GM10847 (cell line): ENCODE results near the gene AFDN.

Source experiments
- POLR2A ChIP-seq: IDR thresholded peaks from 2 replicates; pipeline ENCODE4 v1.6.1; 2011; ENCODE audit not compliant: insufficient read length; ENCODE audit errors: extremely low read depth

The AFDN gene

DNA sequence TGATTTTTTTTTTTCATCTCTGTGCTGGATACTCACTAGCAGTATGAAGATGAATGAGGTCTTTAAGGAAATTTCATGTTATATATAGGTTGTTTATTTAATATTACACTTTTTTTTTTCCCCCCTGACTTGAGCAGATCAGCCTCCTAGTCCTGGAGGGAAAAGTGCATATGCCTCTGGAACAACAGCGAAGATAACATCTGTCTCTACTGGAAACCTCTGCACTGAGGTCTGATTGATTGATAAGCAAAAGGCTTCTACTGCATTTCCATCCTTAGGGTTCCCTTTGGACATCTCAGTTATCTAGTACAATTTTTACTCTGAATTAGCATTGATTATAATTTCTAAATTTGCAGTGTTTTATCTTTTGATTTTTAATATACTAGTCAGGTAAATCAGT lies 121.0 kb downstream of the AFDN start:
- TF ChIP-seq POLR2A = no peak

DNA sequence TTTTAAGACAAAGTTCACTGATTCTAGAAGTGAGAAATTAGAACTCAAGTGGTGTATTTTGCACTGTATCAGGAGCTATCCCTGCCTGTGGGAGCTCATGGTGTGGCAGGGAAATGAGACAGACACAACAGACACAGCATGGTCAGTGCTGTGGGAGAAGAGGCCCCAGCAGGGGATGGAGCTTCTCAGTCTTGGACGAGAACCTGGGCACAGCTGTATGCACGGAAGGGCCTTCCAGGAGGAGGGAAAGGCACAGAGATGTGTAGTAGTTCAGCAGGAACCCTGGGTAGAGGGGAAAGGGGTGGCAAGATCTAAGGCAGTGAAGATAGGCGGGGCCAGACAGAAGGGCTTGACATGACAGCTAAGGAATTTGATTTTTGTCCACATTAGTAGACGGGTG lies 122.0 kb downstream of the AFDN start:
- no peak for TF ChIP-seq POLR2A

- TF ChIP-seq POLR2A = no peak
Measured at GRCh38 chr6:167949121-167949684, 122.5 kb downstream of the AFDN start.

DNA sequence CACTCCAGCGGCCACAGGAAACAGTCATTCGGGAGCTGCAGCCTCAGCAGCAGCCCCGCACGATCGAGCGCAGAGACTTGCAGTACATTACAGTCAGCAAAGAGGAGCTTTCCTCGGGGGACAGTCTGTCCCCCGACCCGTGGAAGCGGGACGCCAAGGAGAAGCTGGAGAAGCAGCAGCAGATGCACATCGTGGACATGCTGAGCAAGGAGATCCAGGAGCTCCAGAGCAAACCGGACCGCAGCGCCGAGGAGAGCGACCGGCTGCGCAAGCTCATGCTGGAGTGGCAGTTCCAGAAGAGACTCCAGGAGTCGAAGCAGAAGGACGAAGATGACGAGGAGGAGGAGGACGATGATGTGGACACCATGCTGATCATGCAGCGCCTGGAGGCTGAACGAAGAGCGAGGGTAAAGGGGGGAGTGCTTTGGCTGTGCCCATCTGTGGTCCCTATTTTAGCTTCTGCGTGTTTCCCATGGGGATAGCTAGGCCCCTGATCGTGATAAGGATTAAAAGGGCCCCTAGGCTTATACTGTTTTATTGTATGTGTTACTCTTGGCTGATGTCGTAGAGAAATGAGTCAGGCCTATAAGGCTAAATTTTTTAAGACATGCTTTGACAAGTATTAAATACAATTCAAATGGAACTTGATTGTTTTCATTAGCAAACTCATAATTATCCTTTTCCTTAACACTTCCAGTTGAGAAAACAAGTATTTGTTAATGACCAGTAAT lies 125.2 kb downstream of the AFDN start:
- TF ChIP-seq POLR2A = no peak

GRCh38 chr6:167952512-167952859 lies 125.8 kb downstream of the AFDN start:
- TF ChIP-seq POLR2A = no peak

DNA sequence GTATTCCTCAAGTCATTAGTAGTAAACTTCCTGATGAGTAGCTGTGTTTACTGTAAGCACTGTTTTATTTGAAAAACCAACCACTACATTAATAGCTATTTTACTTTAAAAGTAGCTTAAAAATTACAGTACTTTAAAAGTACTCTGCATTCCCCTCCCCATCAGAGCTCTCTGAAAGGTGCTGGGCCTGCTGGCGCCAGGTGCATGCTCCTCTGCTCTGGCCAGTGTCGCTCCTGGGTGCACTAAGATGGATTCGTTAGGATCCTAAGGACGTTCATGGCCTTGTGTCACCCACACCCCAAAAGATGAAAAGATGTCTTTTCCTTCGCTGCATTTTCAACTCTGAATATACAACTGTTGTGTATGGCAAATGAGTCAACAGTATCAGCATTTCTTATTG lies 126.8 kb downstream of the AFDN start:
- TF ChIP-seq POLR2A = no peak

- TF ChIP-seq POLR2A = no peak
Measured at GRCh38 chr6:167954151-167954550, 127.4 kb downstream of the AFDN start.

DNA sequence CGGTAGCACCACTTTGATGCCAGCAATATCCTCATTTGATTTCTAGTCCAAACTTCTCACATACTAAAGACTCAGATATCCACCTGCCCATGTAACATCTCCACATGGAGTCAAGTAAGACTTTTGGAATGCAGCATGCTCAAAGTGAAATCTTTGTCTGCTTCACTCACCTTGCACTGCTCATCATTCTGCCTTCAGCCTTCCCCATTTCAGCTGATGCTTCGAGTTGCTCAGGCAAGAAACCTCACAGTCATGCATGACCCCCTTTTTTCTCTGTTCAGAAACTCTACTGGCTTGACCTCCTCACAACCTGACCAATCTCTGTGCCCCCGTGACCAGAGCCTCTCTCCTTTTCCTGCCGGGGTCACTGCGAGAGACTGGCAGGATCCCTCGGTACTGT lies 129.8 kb downstream of the AFDN start:
- TF ChIP-seq POLR2A = no peak

GRCh38 chr6:167956983-167957492 lies 130.3 kb downstream of the AFDN start:
- TF ChIP-seq POLR2A = no peak

DNA sequence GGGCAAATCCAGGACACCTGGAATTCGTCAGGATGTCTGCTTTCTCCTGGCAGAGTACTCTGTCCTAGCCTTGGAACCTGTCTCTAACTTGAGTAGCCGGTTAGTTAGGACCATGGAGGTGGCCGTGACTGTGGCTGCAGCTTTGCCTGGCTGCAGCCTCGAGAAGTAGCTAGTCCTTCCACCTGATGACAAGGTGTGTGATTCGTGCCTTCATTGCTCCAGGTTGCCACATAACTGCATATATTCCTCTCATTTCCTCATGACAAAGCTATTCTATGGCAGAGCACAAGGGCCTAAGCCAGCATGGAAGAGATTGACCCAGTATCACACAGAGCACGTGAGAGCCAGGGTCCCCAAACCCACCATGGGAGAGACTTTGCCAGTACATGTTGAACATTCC lies 130.9 kb downstream of the AFDN start:
- no peak for TF ChIP-seq POLR2A

DNA sequence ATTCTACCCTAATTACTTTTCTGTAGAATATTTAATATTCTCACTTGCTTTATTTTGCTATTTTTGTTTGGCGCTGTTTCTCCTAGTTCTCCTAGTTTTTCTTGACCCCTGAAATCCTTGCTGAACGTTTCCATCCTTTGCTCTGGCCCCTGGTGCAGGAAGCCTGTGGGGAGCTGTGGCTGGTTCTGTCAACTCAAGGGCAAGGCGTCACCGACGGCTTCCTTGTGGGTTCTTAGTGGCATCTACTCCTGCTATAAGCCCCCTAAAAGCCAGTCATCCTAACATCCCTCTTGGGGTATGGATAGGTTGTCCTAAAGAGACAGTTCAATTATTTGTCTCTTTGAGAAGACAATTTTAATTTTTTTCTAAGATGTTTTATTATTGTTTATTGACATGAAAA lies 133.9 kb downstream of the AFDN start:
- TF ChIP-seq POLR2A = no peak

DNA sequence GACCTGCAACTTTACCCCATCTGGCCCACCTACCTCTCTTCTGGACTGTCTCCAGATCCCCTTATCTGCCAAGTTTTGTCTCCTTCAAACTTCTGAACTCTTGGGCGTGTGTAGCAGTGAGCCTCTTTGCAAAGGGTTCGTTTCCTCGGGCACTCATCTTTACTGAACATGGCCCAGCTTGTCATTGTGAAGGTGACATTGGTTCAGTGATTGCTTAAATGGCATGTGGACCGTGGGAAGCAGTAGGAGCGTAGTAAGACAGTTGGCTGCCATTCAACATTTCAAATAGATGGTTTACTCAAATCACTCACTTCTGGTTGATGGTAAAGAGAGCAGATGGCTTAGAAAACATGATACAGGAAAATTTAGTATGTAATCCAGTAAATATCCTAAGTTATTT lies 136.0 kb downstream of the AFDN start:
- no peak for TF ChIP-seq POLR2A

GRCh38 chr6:167963589-167964057 lies 136.9 kb downstream of the AFDN start:
- no peak for TF ChIP-seq POLR2A

DNA sequence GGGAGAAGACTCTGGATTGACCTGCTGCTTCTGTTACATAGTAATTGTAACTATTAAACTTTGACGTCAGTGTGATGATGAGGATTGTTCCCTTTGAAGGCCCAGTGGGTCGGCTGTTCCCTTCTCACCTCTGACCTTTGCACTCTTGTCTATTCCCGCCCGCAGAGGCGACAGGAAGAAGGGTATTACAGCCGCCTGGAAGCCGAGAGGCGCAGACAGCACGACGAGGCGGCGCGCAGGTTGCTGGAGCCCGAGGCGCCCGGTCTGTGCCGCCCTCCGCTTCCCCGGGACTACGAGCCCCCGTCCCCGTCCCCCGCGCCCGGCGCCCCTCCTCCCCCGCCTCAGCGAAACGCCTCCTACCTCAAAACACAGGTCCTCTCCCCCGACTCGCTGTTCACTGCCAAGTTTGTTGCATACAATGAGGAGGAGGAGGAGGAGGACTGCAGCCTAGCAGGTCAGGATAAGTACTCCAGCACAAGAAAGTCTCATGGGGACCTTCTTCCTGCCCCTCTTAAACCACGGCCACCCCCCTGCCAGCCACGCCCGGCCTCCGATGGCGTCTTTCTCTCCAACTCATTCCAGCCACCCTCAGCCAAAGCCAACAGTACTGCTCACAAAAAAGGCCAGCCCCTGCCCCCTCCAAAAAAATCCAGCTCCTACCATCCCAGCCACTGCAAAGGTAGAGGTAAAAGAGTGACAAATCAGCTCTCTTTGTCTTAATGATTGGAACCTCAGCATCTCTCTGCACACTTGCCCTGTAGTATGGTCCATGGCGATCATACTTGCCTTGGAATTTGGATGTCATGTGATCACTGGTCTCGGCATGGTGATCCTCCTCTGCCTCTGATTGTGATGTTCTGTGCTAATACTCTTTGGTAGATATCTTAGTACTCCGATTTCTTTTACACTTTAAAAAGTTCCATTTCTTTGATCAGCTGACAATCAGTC lies 139.2 kb downstream of the AFDN start:
- TF ChIP-seq POLR2A = no peak

DNA sequence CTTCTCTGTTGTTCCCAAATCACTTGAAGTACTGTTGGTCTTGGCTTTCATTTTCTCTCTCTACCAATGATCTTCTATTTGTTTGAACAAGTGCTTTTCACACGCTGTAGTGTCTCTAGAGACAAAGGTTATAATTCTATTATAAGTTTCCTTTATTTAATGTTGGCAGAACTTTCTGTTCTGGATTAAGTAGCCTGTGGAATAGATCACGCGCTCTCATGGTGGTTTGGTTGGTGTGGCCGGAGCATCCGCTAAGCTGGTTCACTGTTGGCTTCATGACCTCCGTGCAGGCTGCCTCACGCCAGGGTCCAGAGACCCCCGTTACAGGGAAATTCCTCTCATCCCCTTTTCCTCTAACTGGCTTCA lies 139.8 kb downstream of the AFDN start:
- no peak for TF ChIP-seq POLR2A

- no peak for TF ChIP-seq POLR2A
Measured at GRCh38 chr6:167968091-167968490, 141.4 kb downstream of the AFDN start.
